GM10248 (cell line): ENCODE data around the gene STX7.

Experiments
- CTCF ChIA-PET: fragments of 300-600 bp; sonication (Branson Sonifier 250); formaldehyde crosslinking; extraction: SDS; loops from one replicate; lab custom pipeline; 2021; ENCODE audit warnings: antibody characterized with exemption; lab: Yijun Ruan, JAX
- POLR2A ChIA-PET: fragments of 350-650 bp; sonication (Branson Sonifier 250); formaldehyde crosslinking; extraction: SDS; loops from one replicate; lab custom pipeline; 2020; ENCODE audit warnings: antibody characterized with exemption; lab: Yijun Ruan, JAX
- DNase-seq: peaks from one replicate; pipeline ENCODE4 v3.0.0; 2012; ENCODE audit errors: extremely low spot score
- TF ChIP-seq, protein P1 (sequence below): IDR thresholded peaks from 2 replicates; pipeline ENCODE4 v1.5.1; 2012; ENCODE audit warnings: mild to moderate bottlenecking, low read depth; ENCODE audit errors: extremely low read depth, missing control alignments, control extremely low read depth

Gene STX7

DNA sequence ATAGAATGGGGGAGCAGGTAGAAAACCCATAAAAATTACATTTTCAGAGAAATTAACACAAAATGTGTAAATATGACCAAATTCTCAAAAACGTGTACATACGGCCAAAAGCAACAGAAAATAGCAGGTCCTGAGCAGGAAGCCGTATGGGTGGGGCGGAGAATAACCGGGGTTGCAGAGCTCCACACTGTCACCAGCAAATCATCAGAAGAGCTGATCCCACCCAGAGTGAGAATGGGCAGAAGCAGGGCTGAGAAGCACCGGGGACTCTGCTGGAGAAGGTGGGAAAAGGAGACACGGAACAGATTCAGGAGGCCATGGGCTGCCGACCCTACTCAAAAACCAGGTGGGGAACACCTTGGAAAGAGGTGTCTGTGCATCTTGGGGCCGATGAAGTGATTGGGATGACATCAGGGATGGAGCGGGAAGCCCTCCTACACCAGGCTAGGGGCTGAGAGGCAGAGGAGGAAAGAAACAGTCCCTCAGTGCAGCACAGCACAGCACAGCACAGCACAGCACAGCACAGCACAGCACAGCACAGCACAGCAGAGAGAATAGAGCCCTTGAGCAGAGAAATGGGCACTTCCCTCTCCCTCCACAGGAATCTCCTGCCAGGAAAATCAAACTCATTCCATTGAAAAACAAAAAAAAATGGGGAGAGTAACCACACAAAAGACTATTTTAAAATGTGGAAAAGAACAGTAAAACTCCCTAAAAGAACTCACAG is 22.3 kb downstream of the STX7 start:
- CTCF ChIA-PET: interaction anchor here (0.7 to 13.0 kb wide), 6 partner anchors 14 to 210 kb away, joined by 3 to 285 read pairs (median 6); no protein-coding TSS in a partner anchor
- POLR2A ChIA-PET: no interaction called here
- TF ChIP-seq, protein P1, sequence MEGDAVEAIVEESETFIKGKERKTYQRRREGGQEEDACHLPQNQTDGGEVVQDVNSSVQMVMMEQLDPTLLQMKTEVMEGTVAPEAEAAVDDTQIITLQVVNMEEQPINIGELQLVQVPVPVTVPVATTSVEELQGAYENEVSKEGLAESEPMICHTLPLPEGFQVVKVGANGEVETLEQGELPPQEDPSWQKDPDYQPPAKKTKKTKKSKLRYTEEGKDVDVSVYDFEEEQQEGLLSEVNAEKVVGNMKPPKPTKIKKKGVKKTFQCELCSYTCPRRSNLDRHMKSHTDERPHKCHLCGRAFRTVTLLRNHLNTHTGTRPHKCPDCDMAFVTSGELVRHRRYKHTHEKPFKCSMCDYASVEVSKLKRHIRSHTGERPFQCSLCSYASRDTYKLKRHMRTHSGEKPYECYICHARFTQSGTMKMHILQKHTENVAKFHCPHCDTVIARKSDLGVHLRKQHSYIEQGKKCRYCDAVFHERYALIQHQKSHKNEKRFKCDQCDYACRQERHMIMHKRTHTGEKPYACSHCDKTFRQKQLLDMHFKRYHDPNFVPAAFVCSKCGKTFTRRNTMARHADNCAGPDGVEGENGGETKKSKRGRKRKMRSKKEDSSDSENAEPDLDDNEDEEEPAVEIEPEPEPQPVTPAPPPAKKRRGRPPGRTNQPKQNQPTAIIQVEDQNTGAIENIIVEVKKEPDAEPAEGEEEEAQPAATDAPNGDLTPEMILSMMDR: no peak

DNA sequence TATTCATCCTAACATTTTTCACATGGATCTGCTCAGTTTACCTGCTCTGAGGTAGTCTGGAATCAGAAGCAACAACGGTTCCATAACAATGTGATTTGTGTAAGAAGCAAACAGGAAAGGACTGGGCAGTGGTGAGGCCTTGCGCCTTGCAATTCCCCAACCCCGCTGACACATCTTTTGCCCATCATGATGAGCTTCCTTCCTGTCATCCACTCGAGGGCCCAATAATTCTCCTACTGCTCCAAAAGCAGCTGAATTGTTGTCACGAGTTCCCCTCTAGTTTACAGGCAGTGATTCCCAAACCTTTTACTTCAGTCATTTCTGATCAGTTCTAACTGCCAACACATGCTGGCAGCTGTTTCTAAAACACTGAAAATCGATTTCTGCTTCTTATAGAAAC is 22.9 kb downstream of the STX7 start:
- TF ChIP-seq, protein P1: no peak
- DNase-seq: no peak
- ChIA-PET CTCF (interaction anchor here (0.7 to 13.0 kb wide), 7 partner anchors 13 to 209 kb away, joined by 3 to 285 read pairs (median 4); no protein-coding TSS in a partner anchor), POLR2A (no interaction called here)

More for the DNA sequence above, 22.3 kb downstream of the STX7 start:
- no peak for DNase-seq

DNA sequence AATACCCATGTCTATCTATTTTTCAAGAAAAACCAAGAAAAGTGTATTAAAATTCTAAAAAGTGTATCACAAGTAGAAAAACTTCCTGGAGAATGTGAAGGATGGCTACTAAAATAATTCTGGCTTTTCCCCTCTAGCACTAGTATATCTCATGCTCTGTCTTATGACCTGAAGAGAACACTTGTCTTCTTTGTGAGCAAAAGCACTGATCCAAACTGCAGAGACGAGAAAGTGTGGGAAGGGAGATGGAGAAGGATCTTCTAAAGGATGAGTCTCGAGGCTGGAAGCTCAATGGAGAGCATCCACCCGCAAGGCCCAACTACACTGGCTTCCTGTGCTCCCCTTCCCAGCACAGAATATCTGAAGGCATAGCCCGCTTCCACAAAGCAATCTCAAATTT is 23.5 kb downstream of the STX7 start:
- CTCF ChIA-PET: interaction anchor here (0.9 to 13.0 kb wide), 7 partner anchors 11 to 208 kb away, joined by 3 to 285 read pairs (median 4); no protein-coding TSS in a partner anchor
- TF ChIP-seq, protein P1: no peak
- POLR2A ChIA-PET: no interaction called here
- DNase-seq: no peak

DNA sequence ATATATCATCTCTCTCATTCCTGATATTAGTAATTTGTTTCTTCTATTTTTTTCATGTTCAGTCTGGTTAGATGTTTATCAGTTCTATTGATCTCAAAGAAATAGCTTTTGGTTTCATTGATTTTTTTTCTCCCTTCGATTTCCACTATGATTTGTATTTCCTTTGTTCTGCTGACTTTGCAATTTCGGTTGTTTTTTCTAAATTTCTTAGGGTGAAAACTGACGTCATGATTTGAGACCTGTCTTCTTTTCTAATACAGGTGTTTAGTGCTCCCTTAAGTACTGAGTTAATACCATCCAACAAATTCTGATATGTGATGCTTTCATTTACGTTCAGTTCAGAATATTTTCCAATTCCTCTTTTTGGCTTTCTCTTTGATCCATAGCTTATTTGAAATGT is 25.2 kb downstream of the STX7 start:
- CTCF ChIA-PET: interaction anchor here (1.1 to 13.0 kb wide), 5 partner anchors 12 to 207 kb away, joined by 3 to 285 read pairs (median 3); no protein-coding TSS in a partner anchor
- TF ChIP-seq, protein P1: no peak
- POLR2A ChIA-PET: no interaction called here
- no peak for DNase-seq

DNA sequence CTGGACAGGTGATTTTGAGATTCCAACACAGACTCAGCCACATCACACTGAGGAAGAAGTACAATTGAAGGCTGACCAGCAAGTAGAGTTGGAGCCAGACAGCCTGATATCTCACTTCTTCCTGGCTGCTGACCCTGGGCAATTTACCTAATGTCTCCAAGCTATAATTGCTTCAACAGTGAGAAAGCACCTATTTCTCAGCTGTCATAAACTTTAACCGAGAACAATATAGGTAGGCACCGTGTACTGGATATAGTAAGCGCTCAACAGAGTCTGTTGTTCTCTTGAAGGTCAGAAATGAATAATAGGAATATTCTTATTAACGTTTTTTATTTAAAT is 28.3 kb downstream of the STX7 start:
- ChIA-PET CTCF (interaction anchor here (0.8 to 13.0 kb wide), 33 partner anchors 10 to 561 kb away, joined by 3 to 285 read pairs (median 6); partner anchors contain the start of gene STX7), POLR2A (interaction anchor here (1.2 kb wide), 1 partner anchor 205 kb away, joined by 4 read pairs; no protein-coding TSS in a partner anchor)
- TF ChIP-seq, protein P1: no peak
- DNase-seq: no peak

DNA sequence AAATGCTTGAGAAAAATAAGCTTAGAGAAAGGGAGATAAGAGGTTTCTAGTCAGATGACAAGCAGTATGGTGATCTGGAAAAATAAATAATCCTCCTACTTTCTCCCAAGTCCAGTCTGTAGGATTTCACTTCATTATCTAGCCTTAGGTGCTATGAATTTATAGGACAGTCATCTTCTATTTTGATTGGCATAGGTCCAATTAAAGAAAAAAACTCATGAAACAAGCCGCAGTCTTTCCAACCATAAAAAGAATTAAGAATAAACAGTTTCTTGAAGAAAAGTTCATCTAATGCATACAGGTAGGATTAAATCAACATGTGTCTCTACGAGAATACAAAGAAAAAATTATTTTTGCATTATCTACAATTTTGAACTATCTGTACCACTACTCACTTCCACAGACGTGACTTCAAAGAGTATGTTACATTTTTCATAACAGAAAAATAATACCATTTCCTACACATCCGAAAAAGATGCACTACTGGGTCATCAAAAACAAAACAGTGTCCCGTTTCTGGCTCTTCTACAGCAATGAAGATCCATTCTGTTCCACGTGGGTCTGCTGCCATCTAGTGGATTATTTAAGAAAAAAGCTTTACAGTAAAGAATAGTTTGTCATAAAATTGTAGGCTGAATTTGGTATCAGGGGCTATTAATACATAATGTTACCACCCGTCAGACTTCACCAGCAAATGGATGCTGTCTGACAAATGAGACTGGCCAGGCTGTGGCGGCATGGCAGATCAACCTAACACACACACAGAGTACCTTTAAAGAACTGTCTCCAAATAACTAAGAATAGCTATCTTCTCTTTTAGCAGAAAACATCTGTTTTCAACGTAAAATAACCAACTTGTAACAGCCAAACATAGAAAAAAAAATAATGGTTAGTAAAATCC is 28.9 kb downstream of the STX7 start:
- peak; percentile 33 for DNase-seq
- CTCF ChIA-PET: interaction anchor here (0.8 to 13.0 kb wide), 33 partner anchors 10 to 560 kb away, joined by 3 to 285 read pairs (median 6); partner anchors contain the start of gene STX7
- TF ChIP-seq, protein P1: peak; percentile 50
- POLR2A ChIA-PET: interaction anchor here (1.2 kb wide), 1 partner anchor 204 kb away, joined by 4 read pairs; no protein-coding TSS in a partner anchor
